ENCODE data around the gene UPK3BL2. TPM values are rescaled to one million over a fixed set of nuclear protein-coding genes. Genes with fewer than 3 reads are reported as not detected.
A peak's percentile ranks its signal among the peaks of the same experiment; 100 is the strongest.
"Not testable (repeated sequence)": the region's sequence is repeated elsewhere in the genome, so short reads cannot be mapped to it uniquely, and the experiment has no call there.

UPK3BL2 gene
- total RNA-seq, 2 donors from 2014 or later = 9.8 to 25.5 TPM

- not testable (repeated sequence) for H3K27me3 Mint-ChIP-seq (ENCODE audit: insufficient read depth); H3K9me3 ChIP-seq (ENCODE audit: control insufficient read depth, low read length); H3K27ac ChIP-seq (ENCODE audit: low read depth, low read length); H3K4me1 ChIP-seq (ENCODE audit: control insufficient read depth, insufficient read depth, low read length); H3K27me3 ChIP-seq (ENCODE audit: control insufficient read depth, insufficient read depth, low read length, poor library complexity, severe bottlenecking); H3K27ac Mint-ChIP-seq; H3K4me3 ChIP-seq (ENCODE audit: low read length); H3K9me3 Mint-ChIP-seq; H3K36me3 Mint-ChIP-seq (ENCODE audit: low read depth); H3K9ac ChIP-seq (ENCODE audit: extremely low read depth, low read length, poor library complexity, severe bottlenecking); H3K4me3 Mint-ChIP-seq; H3K36me3 ChIP-seq (ENCODE audit: control insufficient read depth, insufficient read depth, low read length); H3K4me1 Mint-ChIP-seq
- peak; percentile 41 for DNase-seq
- no CpG with 5 or more reads among the region's 61 CpGs for WGBS, 2 experiments (ENCODE audit: insufficient coverage in 1 of 2, insufficient read length in 1 of 2)
Measured at GRCh38 chr7:102517550-102518147, 25.8 kb downstream of the UPK3BL2 start, which contains the start of gene RASA4B. Gene RASA4B (minus strand): TSS chr7:102517777. CDS start chr7:102517710, 67 bp downstream.

GRCh38 chr7:102516951-102517350, 26.5 kb downstream of the UPK3BL2 start:
- H3K36me3 ChIP-seq (ENCODE audit: control insufficient read depth, insufficient read depth, low read length); H3K27me3 Mint-ChIP-seq (ENCODE audit: insufficient read depth): not testable (repeated sequence)
- WGBS, 2 experiments (ENCODE audit: insufficient coverage in 1 of 2, insufficient read length in 1 of 2) = no CpG with 5 or more reads among the region's 10 CpGs

GRCh38 chr7:102515889-102516288, 27.6 kb downstream of the UPK3BL2 start:
- H3K36me3 Mint-ChIP-seq (ENCODE audit: low read depth); H3K9me3 ChIP-seq (ENCODE audit: control insufficient read depth, low read length); H3K27me3 ChIP-seq (ENCODE audit: control insufficient read depth, insufficient read depth, low read length, poor library complexity, severe bottlenecking); H3K4me1 ChIP-seq (ENCODE audit: control insufficient read depth, insufficient read depth, low read length); H3K36me3 ChIP-seq (ENCODE audit: control insufficient read depth, insufficient read depth, low read length); H3K4me3 Mint-ChIP-seq; H3K9me3 Mint-ChIP-seq; DNase-seq; H3K9ac ChIP-seq (ENCODE audit: extremely low read depth, low read length, poor library complexity, severe bottlenecking); H3K27me3 Mint-ChIP-seq (ENCODE audit: insufficient read depth); H3K4me3 ChIP-seq (ENCODE audit: low read length); H3K27ac ChIP-seq (ENCODE audit: low read depth, low read length); H3K27ac Mint-ChIP-seq; H3K4me1 Mint-ChIP-seq: not testable (repeated sequence)
- no CpG with 5 or more reads among the region's 3 CpGs for WGBS, 2 experiments (ENCODE audit: insufficient coverage in 1 of 2, insufficient read length in 1 of 2)

More at GRCh38 chr7:102516951-102517350, 26.5 kb downstream of the UPK3BL2 start:
- not testable (repeated sequence) for H3K4me3 Mint-ChIP-seq; DNase-seq; H3K27me3 ChIP-seq (ENCODE audit: control insufficient read depth, insufficient read depth, low read length, poor library complexity, severe bottlenecking); H3K36me3 Mint-ChIP-seq (ENCODE audit: low read depth); H3K27ac ChIP-seq (ENCODE audit: low read depth, low read length); H3K4me1 Mint-ChIP-seq; H3K4me3 ChIP-seq (ENCODE audit: low read length); H3K9ac ChIP-seq (ENCODE audit: extremely low read depth, low read length, poor library complexity, severe bottlenecking); H3K27ac Mint-ChIP-seq; H3K9me3 Mint-ChIP-seq; H3K9me3 ChIP-seq (ENCODE audit: control insufficient read depth, low read length); H3K4me1 ChIP-seq (ENCODE audit: control insufficient read depth, insufficient read depth, low read length)

GRCh38 chr7:102514881-102515721, 28.4 kb downstream of the UPK3BL2 start:
- no CpG with 5 or more reads among the region's 15 CpGs for WGBS, 2 experiments (ENCODE audit: insufficient coverage in 1 of 2, insufficient read length in 1 of 2)
- H3K36me3 Mint-ChIP-seq (ENCODE audit: low read depth); H3K27me3 ChIP-seq (ENCODE audit: control insufficient read depth, insufficient read depth, low read length, poor library complexity, severe bottlenecking); H3K4me1 Mint-ChIP-seq; H3K9ac ChIP-seq (ENCODE audit: extremely low read depth, low read length, poor library complexity, severe bottlenecking); H3K27me3 Mint-ChIP-seq (ENCODE audit: insufficient read depth); H3K9me3 Mint-ChIP-seq; H3K36me3 ChIP-seq (ENCODE audit: control insufficient read depth, insufficient read depth, low read length); H3K27ac Mint-ChIP-seq; H3K9me3 ChIP-seq (ENCODE audit: control insufficient read depth, low read length); H3K4me1 ChIP-seq (ENCODE audit: control insufficient read depth, insufficient read depth, low read length); H3K27ac ChIP-seq (ENCODE audit: low read depth, low read length); H3K4me3 Mint-ChIP-seq; H3K4me3 ChIP-seq (ENCODE audit: low read length); DNase-seq: not testable (repeated sequence)

- not testable (repeated sequence) for H3K4me3 Mint-ChIP-seq; H3K36me3 ChIP-seq (ENCODE audit: control insufficient read depth, insufficient read depth, low read length); H3K4me3 ChIP-seq (ENCODE audit: low read length); H3K36me3 Mint-ChIP-seq (ENCODE audit: low read depth); H3K27ac ChIP-seq (ENCODE audit: low read depth, low read length); H3K9ac ChIP-seq (ENCODE audit: extremely low read depth, low read length, poor library complexity, severe bottlenecking); H3K27ac Mint-ChIP-seq; H3K4me1 ChIP-seq (ENCODE audit: control insufficient read depth, insufficient read depth, low read length); H3K27me3 Mint-ChIP-seq (ENCODE audit: insufficient read depth); H3K27me3 ChIP-seq (ENCODE audit: control insufficient read depth, insufficient read depth, low read length, poor library complexity, severe bottlenecking); H3K9me3 Mint-ChIP-seq; H3K9me3 ChIP-seq (ENCODE audit: control insufficient read depth, low read length); H3K4me1 Mint-ChIP-seq
- WGBS, 2 experiments (ENCODE audit: insufficient coverage in 1 of 2, insufficient read length in 1 of 2) = 47% methylated on average over 2 of the region's 5 CpGs; no CpG with 5 or more reads in 1 of the 2 experiments
- DNase-seq = peak; percentile 38
Measured at GRCh38 chr7:102512642-102513221, 30.8 kb downstream of the UPK3BL2 start.

GRCh38 chr7:102511860-102512522, 31.5 kb downstream of the UPK3BL2 start:
- H3K36me3 ChIP-seq (ENCODE audit: control insufficient read depth, insufficient read depth, low read length) = not testable (repeated sequence)

More at GRCh38 chr7:102511860-102512522, 31.5 kb downstream of the UPK3BL2 start:
- H3K27me3 Mint-ChIP-seq (ENCODE audit: insufficient read depth); H3K27me3 ChIP-seq (ENCODE audit: control insufficient read depth, insufficient read depth, low read length, poor library complexity, severe bottlenecking); H3K36me3 Mint-ChIP-seq (ENCODE audit: low read depth); H3K27ac ChIP-seq (ENCODE audit: low read depth, low read length); H3K4me3 ChIP-seq (ENCODE audit: low read length); H3K9me3 Mint-ChIP-seq; H3K9ac ChIP-seq (ENCODE audit: extremely low read depth, low read length, poor library complexity, severe bottlenecking); H3K4me1 Mint-ChIP-seq; DNase-seq; H3K4me1 ChIP-seq (ENCODE audit: control insufficient read depth, insufficient read depth, low read length); H3K27ac Mint-ChIP-seq; H3K9me3 ChIP-seq (ENCODE audit: control insufficient read depth, low read length); H3K4me3 Mint-ChIP-seq: not testable (repeated sequence)
- no CpG with 5 or more reads among the region's 30 CpGs for WGBS, 2 experiments (ENCODE audit: insufficient coverage in 1 of 2, insufficient read length in 1 of 2)

Data from endodermal cell (in vitro differentiated cells).